ENCODE measurements around the gene ILK.
A peak's percentile ranks its signal among the peaks of the same experiment; 100 is the strongest.

Gene ILK

GRCh38 chr11:6621711-6622211, 18.2 kb downstream of the ILK start:
- no peak for DNase-seq (ENCODE audit: low read depth)

- no peak for DNase-seq (ENCODE audit: low read depth)
Measured at GRCh38 chr11:6622261-6623171, 18.9 kb downstream of the ILK start.

GRCh38 chr11:6623391-6624363, 20.1 kb downstream of the ILK start:
- no peak for DNase-seq (ENCODE audit: low read depth)

DNA sequence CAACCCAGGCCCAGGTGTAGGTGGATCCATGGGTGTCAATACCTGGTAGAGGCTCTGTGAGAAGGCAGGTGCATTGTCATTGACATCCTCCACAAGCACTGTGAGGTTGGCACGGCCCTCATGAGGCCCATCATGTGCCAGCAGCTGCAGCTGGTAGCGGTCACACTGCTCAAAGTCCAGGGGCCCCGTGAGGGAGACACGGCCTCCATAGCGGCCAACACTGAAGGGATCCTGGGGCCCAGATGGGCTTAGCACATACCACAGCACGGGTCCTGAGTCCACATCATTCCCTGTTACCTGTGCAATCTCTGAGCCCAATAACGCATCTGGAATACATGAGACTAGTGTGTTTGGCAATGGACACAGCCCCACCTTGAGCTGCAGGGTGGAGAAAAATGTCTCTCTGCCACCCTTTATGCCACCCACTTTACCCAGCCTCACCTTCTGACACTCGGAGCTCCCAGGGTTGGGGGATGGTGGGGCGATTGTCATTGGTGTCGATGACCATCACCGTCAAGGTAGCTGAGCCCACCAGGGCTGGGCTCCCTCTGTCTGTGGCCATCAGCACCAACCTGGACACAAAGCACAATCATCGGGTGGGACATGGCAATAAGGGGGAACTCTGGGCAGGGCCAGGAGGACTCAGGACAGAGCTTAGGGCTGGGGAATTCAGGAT, 21.7 kb downstream of the ILK start:
- DNase-seq (ENCODE audit: low read depth): no peak

- no peak for DNase-seq (ENCODE audit: low read depth)
Measured at GRCh38 chr11:6625832-6626420, 22.4 kb downstream of the ILK start.

DNA sequence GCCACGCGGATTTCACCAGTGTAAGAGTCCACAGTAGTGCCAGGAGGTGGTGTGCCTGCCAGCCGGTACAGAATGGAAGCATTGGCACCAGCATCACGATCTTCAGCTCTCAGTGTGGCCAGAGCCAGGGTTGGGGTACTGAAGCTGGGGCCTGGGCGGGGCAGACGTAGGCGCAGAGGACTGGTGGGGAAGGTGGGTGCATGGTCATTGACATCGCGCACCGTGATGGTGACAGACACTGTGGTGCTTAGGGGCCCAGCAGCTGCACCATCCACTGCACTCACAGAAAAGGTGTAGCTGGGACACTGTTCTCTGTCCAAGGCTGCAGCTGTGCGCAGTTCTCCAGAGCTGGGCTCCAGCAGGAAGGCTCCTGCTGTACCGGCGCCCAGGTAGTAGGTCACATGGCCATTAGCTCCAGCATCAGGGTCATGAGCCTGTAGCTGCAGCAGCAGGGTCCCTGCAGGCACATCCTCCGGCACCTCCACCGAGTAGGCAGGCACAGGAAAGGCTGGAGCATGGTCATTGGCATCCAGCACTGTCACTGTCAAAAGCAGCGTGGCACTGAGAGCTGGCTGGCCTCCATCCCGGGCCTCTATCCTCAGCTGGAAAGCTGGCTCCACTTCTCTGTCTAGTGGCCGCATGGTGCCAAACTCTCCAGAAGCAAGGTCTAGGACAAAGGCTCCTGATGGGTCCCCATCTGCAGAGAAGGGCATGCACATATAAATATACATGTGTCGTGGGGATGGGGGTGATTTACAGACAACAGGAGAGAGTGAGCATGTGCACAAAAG, 23.6 kb downstream of the ILK start:
- DNase-seq (ENCODE audit: low read depth): no peak

GRCh38 chr11:6627762-6628241, 24.2 kb downstream of the ILK start:
- DNase-seq (ENCODE audit: low read depth): no peak

DNA sequence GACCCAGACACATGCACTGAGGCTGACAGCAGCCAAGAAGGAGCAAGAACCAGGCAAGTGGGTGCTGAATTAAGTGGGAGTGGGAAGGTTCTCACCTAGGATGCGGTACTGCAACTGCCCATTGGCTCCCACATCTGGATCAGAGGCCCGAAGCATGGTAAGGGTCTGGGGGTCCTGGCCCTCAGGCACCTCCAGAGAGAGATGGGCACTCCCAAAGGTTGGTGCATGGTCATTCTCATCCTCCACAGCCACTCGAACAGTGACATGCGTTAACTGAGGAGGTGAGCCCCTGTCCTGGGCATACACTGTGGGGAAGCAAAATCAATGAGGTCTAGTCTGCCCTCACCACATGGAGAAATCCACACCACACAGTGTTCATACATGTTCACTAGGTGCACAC, 25.0 kb downstream of the ILK start:
- no peak for DNase-seq (ENCODE audit: low read depth)

GRCh38 chr11:6629573-6629891, 26.0 kb downstream of the ILK start:
- DNase-seq (ENCODE audit: low read depth): no peak

GRCh38 chr11:6629892-6630631, 26.5 kb downstream of the ILK start:
- DNase-seq (ENCODE audit: low read depth): no peak

- DNase-seq (ENCODE audit: low read depth): no peak
Measured at GRCh38 chr11:6630632-6631291, 27.2 kb downstream of the ILK start.

GRCh38 chr11:6631361-6631890, 27.9 kb downstream of the ILK start:
- DNase-seq (ENCODE audit: low read depth): no peak

DNA sequence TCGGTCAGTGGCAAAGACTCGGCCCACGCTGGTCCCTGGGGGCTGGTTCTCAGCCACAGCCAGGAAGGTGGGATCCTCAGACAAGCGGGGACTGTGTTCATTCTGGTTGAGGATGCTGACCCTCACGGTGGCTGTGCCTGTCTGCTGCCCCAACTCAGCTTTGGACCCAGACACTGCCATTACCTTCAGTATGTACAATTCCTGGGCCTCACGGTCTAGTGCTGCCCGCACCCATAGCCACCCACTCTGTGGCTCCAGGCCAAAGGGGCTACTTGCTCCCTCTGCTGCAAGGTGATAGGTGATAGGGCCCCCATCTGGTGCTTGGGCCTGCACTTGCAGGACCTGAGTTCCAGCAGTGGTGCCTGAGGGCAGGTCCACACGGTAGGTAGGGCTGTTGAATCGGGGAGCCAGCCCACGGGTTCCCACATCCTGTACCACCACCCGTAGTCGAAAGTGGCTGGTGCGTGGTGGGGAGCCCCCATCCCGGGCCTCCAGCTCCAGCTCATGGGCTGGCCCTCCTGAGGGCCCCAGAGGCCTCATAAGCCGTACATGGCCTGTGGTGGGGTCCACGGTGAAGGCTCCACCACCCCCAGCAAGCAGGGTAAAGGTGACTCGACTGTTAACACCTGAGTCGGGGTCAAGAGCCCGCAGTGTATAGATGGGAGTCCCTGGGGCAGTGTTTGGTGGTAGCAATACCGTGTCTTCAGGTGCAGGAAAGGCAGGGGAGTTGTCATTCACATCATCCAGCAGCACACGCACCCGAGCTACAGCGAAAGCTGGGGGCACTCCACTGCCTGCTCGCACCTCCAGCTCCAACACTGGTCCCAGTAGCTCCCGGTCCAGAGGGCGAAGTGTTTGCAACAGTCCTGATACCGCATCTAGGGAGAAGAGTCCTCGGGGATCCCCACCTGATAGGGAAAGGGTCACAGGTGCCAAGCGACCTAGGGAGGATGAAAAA, 28.8 kb downstream of the ILK start:
- no peak for DNase-seq (ENCODE audit: low read depth)

GRCh38 chr11:6633422-6634408, 30.1 kb downstream of the ILK start:
- no peak for DNase-seq (ENCODE audit: low read depth)

- no peak for DNase-seq (ENCODE audit: low read depth)
Measured at GRCh38 chr11:6634534-6634933, 31.0 kb downstream of the ILK start.

GRCh38 chr11:6635082-6635932, 31.7 kb downstream of the ILK start:
- DNase-seq (ENCODE audit: low read depth): peak; percentile 57

All from HS-5 (cell line).